ENCODE measurements around the gene EXOC4. TPM values are rescaled to one million over a fixed set of nuclear protein-coding genes. Genes with fewer than 3 reads are reported as not detected.

EXOC4 gene
- total and polyA plus RNA-seq, 2 experiments from 2014 or later = 23.9 to 51.7 TPM

GRCh38 chr7:133959505-133959904 lies 706.6 kb downstream of the EXOC4 start:
- Histone ChIP-seq H3K27me3 (replicated peaks; ENCODE audit: insufficient read depth) (no peaks in the 10 kb centered on the region), H3K4me1 (ENCODE audit: insufficient read depth) (peaks cover 7% of the 10 kb centered on the region), H3K9ac (no peak overlapping the region), H3K9me3 (ENCODE audit: low read depth) (no peaks in the 10 kb centered on the region), H3K4me3 (no peak overlapping the region), H4K20me1 (ENCODE audit: insufficient read depth) (no peaks in the 10 kb centered on the region), H3K27ac (no peak overlapping the region), H2AFZ (no peak overlapping the region), H3K4me2 (ENCODE audit: unreplicated experiment) (no peak overlapping the region), H3K9me2 (ENCODE audit: insufficient read depth) (no peaks in the 10 kb centered on the region), H3K79me2 (ENCODE audit: insufficient read depth) (no peaks in the 10 kb centered on the region), H3K36me3 (ENCODE audit: low read depth) (no peaks in the 10 kb centered on the region), H3F3A (ENCODE audit: insufficient read depth) (no peaks in the 10 kb centered on the region)
- in situ Hi-C loops (cut with MboI) = no loop called here
- 95 to 99% methylated on average over 2 of the region's 2 CpGs for WGBS, 2 experiments (ENCODE audit: low coverage in 1 of 2, low lambda C conversion rate in 2 of 2, missing lambda C conversion rate in 2 of 2)
- no peak for DNase-seq
- TF ChIP-seq EZH2 (IDR thresholded peaks at IDR 0.05; ENCODE audit: insufficient read depth, poor library complexity, severe bottlenecking) = no peak
- TF ChIP-seq EZH2phosphoT487 (IDR thresholded peaks at IDR 0.05; ENCODE audit: insufficient read depth, low read depth) = no peak

DNA sequence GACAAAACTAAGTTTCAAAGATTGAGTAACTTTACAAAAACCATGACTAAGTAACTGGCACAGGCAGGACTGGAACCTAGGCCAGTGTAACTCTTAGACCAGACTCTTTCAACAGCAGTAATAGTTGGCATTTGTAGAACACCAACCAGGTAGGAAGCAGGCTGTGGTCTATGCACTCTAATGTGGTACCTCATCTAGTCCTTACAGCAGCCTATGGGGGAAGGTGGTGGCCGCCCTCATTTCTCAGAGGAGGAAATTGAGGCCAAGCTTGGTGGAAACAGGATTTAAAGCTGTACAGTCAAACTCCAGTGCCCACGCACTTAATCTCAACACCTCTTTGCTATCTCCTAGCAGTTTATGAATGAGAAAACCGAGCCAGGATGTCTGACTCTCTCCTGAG lies 708.8 kb downstream of the EXOC4 start:
- peaks cover 7% of the 10 kb centered on the region for H3K4me1 ChIP-seq (ENCODE audit: insufficient read depth)
- no peaks in the 10 kb centered on the region for H3K36me3 ChIP-seq (ENCODE audit: low read depth)
- 89 to 95% methylated on average over 3 of the region's 3 CpGs for WGBS, 2 experiments (ENCODE audit: low coverage in 1 of 2, low lambda C conversion rate in 2 of 2, missing lambda C conversion rate in 2 of 2)
- H2AFZ ChIP-seq = no peak overlapping the region
- H3K9me2 ChIP-seq (ENCODE audit: insufficient read depth) = no peaks in the 10 kb centered on the region
- H3K4me3 ChIP-seq = no peak overlapping the region
- H3K79me2 ChIP-seq (ENCODE audit: insufficient read depth) = no peaks in the 10 kb centered on the region
- DNase-seq = no peak
- no peak overlapping the region for H3K4me2 ChIP-seq (ENCODE audit: unreplicated experiment)
- in situ Hi-C loops (cut with MboI) = no loop called here
- H3K9me3 ChIP-seq (ENCODE audit: low read depth) = no peaks in the 10 kb centered on the region
- H3K27ac ChIP-seq = no peak overlapping the region
- no peaks in the 10 kb centered on the region for H3F3A ChIP-seq (ENCODE audit: insufficient read depth)
- H4K20me1 ChIP-seq (ENCODE audit: insufficient read depth) = no peaks in the 10 kb centered on the region
- no peak overlapping the region for H3K9ac ChIP-seq
- H3K27me3 ChIP-seq (replicated peaks; ENCODE audit: insufficient read depth) = no peaks in the 10 kb centered on the region
- no peak for TF ChIP-seq EZH2 (IDR thresholded peaks at IDR 0.05; ENCODE audit: insufficient read depth, poor library complexity, severe bottlenecking)
- no peak for TF ChIP-seq EZH2phosphoT487 (IDR thresholded peaks at IDR 0.05; ENCODE audit: insufficient read depth, low read depth)

DNA sequence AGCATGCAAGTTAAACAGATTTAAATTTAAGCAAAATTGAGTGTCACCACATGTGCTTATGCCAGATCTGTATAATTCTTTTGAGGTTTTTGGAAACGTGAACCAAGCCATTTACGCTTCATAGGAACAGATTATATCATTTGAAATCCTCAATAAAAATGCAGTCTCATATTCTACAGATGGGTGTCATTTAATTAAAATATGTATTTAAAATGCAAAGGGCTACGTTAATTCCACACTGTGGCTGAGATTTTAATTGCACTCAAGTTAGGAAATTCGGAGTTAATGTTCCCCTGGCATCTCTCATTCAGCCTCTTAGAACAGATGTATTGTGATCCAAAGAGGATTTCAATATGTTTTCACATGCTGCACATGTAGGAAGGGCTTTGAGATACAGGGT lies 709.8 kb downstream of the EXOC4 start:
- TF ChIP-seq EZH2phosphoT487 (IDR thresholded peaks at IDR 0.05; ENCODE audit: insufficient read depth, low read depth) (no peak), EZH2 (IDR thresholded peaks at IDR 0.05; ENCODE audit: insufficient read depth, poor library complexity, severe bottlenecking) (no peak)
- Histone ChIP-seq H3K9ac (no peak overlapping the region), H3K4me2 (ENCODE audit: unreplicated experiment) (no peak overlapping the region), H3K4me1 (ENCODE audit: insufficient read depth) (peaks cover 4% of the 10 kb centered on the region), H3F3A (ENCODE audit: insufficient read depth) (no peaks in the 10 kb centered on the region), H3K36me3 (ENCODE audit: low read depth) (no peaks in the 10 kb centered on the region), H3K79me2 (ENCODE audit: insufficient read depth) (no peaks in the 10 kb centered on the region), H4K20me1 (ENCODE audit: insufficient read depth) (no peaks in the 10 kb centered on the region), H3K4me3 (no peak overlapping the region), H3K27me3 (replicated peaks; ENCODE audit: insufficient read depth) (no peaks in the 10 kb centered on the region), H3K9me2 (ENCODE audit: insufficient read depth) (no peaks in the 10 kb centered on the region), H3K27ac (no peak overlapping the region), H2AFZ (no peak overlapping the region), H3K9me3 (ENCODE audit: low read depth) (no peaks in the 10 kb centered on the region)
- 52 to 64% methylated on average over 4 of the region's 4 CpGs for WGBS, 2 experiments (ENCODE audit: low coverage in 1 of 2, low lambda C conversion rate in 2 of 2, missing lambda C conversion rate in 2 of 2)
- no peak for DNase-seq
- in situ Hi-C loops (cut with MboI) = no loop called here

DNA sequence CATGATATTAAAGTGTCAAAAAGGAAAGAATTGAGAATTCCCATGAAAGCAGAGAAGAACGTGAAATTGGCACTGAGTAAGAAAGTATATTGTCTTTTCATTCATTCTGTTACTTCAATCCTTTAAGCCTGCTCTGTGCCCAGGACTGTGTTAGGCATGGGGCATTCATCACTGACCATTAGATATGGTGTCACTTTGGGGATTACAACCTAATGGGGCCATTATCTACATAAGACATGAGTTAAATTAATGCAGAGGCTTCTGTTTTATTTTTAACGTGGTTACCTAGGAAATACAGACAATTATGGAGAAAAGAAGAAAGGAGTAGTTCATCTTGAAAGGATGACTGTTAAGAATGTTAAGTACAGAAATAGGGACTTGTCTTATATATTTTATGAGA lies 710.8 kb downstream of the EXOC4 start:
- no peak overlapping the region for H3K4me3 ChIP-seq
- no peaks in the 10 kb centered on the region for H3K9me3 ChIP-seq (ENCODE audit: low read depth)
- H3K27me3 ChIP-seq (replicated peaks; ENCODE audit: insufficient read depth) = no peaks in the 10 kb centered on the region
- no peak overlapping the region for H3K4me2 ChIP-seq (ENCODE audit: unreplicated experiment)
- H3K36me3 ChIP-seq (ENCODE audit: low read depth) = no peaks in the 10 kb centered on the region
- no peak overlapping the region for H3K27ac ChIP-seq
- no peak for TF ChIP-seq EZH2phosphoT487 (IDR thresholded peaks at IDR 0.05; ENCODE audit: insufficient read depth, low read depth)
- H2AFZ ChIP-seq = no peak overlapping the region
- in situ Hi-C loops (cut with MboI) = no loop called here
- H3K79me2 ChIP-seq (ENCODE audit: insufficient read depth) = no peaks in the 10 kb centered on the region
- no peaks in the 10 kb centered on the region for H3F3A ChIP-seq (ENCODE audit: insufficient read depth)
- H4K20me1 ChIP-seq (ENCODE audit: insufficient read depth) = no peaks in the 10 kb centered on the region
- no peak overlapping the region for H3K9ac ChIP-seq
- DNase-seq = no peak
- H3K4me1 ChIP-seq (ENCODE audit: insufficient read depth) = no peaks in the 10 kb centered on the region
- no peaks in the 10 kb centered on the region for H3K9me2 ChIP-seq (ENCODE audit: insufficient read depth)
- WGBS, 2 experiments (ENCODE audit: low coverage in 1 of 2, low lambda C conversion rate in 2 of 2, missing lambda C conversion rate in 2 of 2) = 85 to 93% methylated on average over 2 of the region's 2 CpGs

DNA sequence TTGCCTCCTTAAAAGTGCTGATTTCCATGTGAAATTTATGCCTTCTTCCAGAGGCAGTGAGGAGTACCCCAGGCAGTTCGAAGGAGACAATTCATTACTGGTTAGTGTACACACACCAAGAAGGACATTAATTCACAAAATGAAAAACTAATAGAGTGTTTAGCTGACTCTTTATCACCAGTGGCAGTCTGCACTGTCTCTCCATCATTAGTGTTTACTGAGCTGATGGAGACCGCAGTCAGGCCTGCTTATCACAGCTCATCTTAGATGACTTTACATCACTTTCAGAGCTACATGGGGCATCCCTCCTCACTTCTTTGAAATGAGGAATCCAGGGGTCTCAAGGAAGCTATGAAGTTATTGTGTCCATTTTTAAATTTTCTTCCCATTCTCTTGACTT lies 718.7 kb downstream of the EXOC4 start:
- DNase-seq = no peak
- Histone ChIP-seq H3K9me2 (ENCODE audit: insufficient read depth) (no peaks in the 10 kb centered on the region), H3K4me1 (ENCODE audit: insufficient read depth) (no peaks in the 10 kb centered on the region), H3K79me2 (ENCODE audit: insufficient read depth) (no peaks in the 10 kb centered on the region), H3K36me3 (ENCODE audit: low read depth) (no peaks in the 10 kb centered on the region), H3K27ac (no peak overlapping the region), H3K9ac (no peak overlapping the region), H3K4me2 (ENCODE audit: unreplicated experiment) (no peak overlapping the region), H3K9me3 (ENCODE audit: low read depth) (no peaks in the 10 kb centered on the region), H3F3A (ENCODE audit: insufficient read depth) (no peaks in the 10 kb centered on the region), H2AFZ (no peak overlapping the region), H3K27me3 (replicated peaks; ENCODE audit: insufficient read depth) (no peaks in the 10 kb centered on the region), H4K20me1 (ENCODE audit: insufficient read depth) (no peaks in the 10 kb centered on the region), H3K4me3 (no peak overlapping the region)
- in situ Hi-C loops (cut with MboI) = no loop called here
- TF ChIP-seq EZH2phosphoT487 (IDR thresholded peaks at IDR 0.05; ENCODE audit: insufficient read depth, low read depth) (no peak), EZH2 (IDR thresholded peaks at IDR 0.05; ENCODE audit: insufficient read depth, poor library complexity, severe bottlenecking) (no peak)
- 96 to 98% methylated on average over 2 of the region's 2 CpGs for WGBS, 2 experiments (ENCODE audit: low coverage in 1 of 2, low lambda C conversion rate in 2 of 2, missing lambda C conversion rate in 2 of 2)
